Measurements from ENCODE around the gene AUTS2.

The AUTS2 gene

DNA sequence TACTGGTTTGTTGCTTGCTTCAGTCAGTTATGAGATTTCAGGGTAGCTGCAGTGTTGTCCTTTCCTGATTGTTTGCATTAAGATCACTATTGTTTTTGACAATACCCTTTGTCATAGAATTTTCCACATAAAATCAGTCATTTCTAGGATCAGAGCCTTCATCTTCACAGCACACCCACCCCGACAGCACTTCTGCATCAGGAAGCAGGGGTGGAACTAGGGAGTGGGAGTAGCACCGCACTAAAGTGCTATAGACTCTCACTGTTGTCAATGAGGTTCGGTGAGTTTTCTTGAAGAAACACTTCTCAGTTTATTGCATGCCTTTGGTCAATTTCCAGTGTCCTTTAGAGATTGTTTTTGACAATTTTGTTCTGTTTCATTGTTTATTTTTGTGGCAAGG is 632.5 kb downstream of the AUTS2 start:
- H3K4me3 ChIP-seq (ENCODE audit: low read depth in 1 of 5, low read length in 5 of 5) = no peak overlapping the region
- peaks cover 0 to 22% (median 16%) of the 10 kb centered on the region in 5 donors for H3K9me3 ChIP-seq (ENCODE audit: control insufficient read depth in 5 of 5, low read length in 5 of 5)
- H3K36me3 ChIP-seq (ENCODE audit: control insufficient read depth in 5 of 5, insufficient read depth in 5 of 5, low read length in 5 of 5) = no peaks in the 10 kb centered on the region
- no peaks in the 10 kb centered on the region for H3K4me1 ChIP-seq (ENCODE audit: control insufficient read depth in 5 of 5, insufficient read depth in 5 of 5, low read length in 5 of 5)
- no peaks in the 10 kb centered on the region for H3K27me3 ChIP-seq (ENCODE audit: control insufficient read depth in 5 of 5, insufficient read depth in 4 of 5, low read length in 5 of 5)
- H3K27ac ChIP-seq (ENCODE audit: low read depth, low read length) = no peak overlapping the region
- no peak overlapping the region for H3K9ac ChIP-seq (ENCODE audit: low read length in 5 of 5)

- H3K9me3 ChIP-seq (ENCODE audit: control insufficient read depth in 5 of 5, low read length in 5 of 5) = peaks cover 0 to 20% (median 15%) of the 10 kb centered on the region in 5 donors
- H3K27me3 ChIP-seq (ENCODE audit: control insufficient read depth in 5 of 5, insufficient read depth in 4 of 5, low read length in 5 of 5) = no peaks in the 10 kb centered on the region
- no peak overlapping the region for H3K27ac ChIP-seq (ENCODE audit: low read depth, low read length)
- H3K4me3 ChIP-seq (ENCODE audit: low read depth in 1 of 5, low read length in 5 of 5) = no peak overlapping the region
- no peak overlapping the region for H3K9ac ChIP-seq (ENCODE audit: low read length in 5 of 5)
- no peaks in the 10 kb centered on the region for H3K36me3 ChIP-seq (ENCODE audit: control insufficient read depth in 5 of 5, insufficient read depth in 5 of 5, low read length in 5 of 5)
- H3K4me1 ChIP-seq (ENCODE audit: control insufficient read depth in 5 of 5, insufficient read depth in 5 of 5, low read length in 5 of 5) = no peaks in the 10 kb centered on the region
These were observed 635.5 kb downstream of the AUTS2 start for GRCh38 chr7:70233776-70234175.

DNA sequence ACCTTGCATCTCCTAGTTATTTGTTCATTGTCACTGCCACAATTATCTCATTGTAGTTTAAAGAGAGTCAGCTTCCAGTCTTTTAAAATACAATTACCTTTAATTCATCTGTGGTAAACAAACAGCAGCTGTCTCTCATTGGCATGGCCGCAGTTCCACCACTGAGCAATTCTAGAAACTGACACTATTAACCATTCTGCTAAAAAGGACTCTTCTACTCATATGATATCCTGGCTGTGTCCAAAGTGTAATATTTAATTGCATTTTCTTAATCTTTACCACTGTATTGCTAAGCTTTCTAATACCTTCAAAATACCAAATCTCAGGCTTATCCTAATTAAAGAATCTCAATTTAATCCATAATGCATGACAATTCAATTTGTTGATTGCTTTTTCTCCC is 639.0 kb downstream of the AUTS2 start:
- H3K9me3 ChIP-seq (ENCODE audit: control insufficient read depth in 5 of 5, low read length in 5 of 5) = no peaks in the 10 kb centered on the region
- H3K27me3 ChIP-seq (ENCODE audit: control insufficient read depth in 5 of 5, insufficient read depth in 4 of 5, low read length in 5 of 5) = no peaks in the 10 kb centered on the region

DNA sequence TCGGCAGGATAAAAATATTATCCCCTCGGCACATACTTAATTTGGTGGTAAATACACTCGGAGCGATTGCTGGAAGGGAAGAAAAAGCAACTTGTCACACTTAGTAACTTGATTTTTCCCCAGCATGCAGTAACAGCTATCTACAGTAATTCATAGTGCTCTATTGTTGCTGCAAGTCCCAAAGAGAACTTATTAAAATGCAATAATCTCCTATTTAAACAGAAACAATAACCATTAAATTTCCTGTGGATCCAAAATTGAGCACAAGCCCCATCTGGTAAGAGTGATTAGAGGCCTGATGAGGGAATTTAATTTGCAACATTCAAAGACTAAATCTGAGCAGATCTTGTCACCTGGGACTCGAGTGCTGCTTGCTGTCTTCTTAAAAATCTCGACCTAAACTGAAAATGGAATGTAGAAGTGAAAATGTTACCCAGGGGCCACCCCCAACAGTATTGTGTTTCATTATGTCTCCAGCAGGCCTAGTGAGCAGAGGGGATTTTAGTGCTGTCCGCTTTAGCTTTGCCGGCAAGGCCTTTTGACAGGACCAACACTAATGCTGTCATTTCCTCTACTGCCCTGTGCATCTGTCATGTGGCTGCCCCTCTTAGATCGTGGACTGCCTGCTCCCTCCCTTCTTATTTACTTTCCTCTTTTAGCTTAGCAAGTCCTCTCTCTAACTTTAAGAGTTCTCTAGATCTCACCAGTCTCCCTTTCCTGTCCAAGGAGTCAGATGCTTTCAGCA is 639.7 kb downstream of the AUTS2 start:
- H3K9me3 ChIP-seq (ENCODE audit: control insufficient read depth in 5 of 5, low read length in 5 of 5) = no peaks in the 10 kb centered on the region

More for the DNA sequence above, 639.0 kb downstream of the AUTS2 start:
- no peak overlapping the region for H3K9ac ChIP-seq (ENCODE audit: low read length in 5 of 5)
- no peak overlapping the region for H3K4me3 ChIP-seq (ENCODE audit: low read depth in 1 of 5, low read length in 5 of 5)
- peaks cover 0 to 4% (median 0%) of the 10 kb centered on the region in 5 donors for H3K4me1 ChIP-seq (ENCODE audit: control insufficient read depth in 5 of 5, insufficient read depth in 5 of 5, low read length in 5 of 5)
- no peak overlapping the region for H3K27ac ChIP-seq (ENCODE audit: low read depth, low read length)
- H3K36me3 ChIP-seq (ENCODE audit: control insufficient read depth in 5 of 5, insufficient read depth in 5 of 5, low read length in 5 of 5) = no peaks in the 10 kb centered on the region

GRCh38 chr7:70239918-70240317 is 641.6 kb downstream of the AUTS2 start:
- Histone ChIP-seq H3K4me1 (ENCODE audit: control insufficient read depth in 5 of 5, insufficient read depth in 5 of 5, low read length in 5 of 5) (peaks cover 0 to 4% (median 0%) of the 10 kb centered on the region in 5 donors), H3K27me3 (ENCODE audit: control insufficient read depth in 5 of 5, insufficient read depth in 4 of 5, low read length in 5 of 5) (no peaks in the 10 kb centered on the region), H3K4me3 (ENCODE audit: low read depth in 1 of 5, low read length in 5 of 5) (no peak overlapping the region), H3K9ac (ENCODE audit: low read length in 5 of 5) (no peak overlapping the region), H3K27ac (ENCODE audit: low read depth, low read length) (no peak overlapping the region), H3K36me3 (ENCODE audit: control insufficient read depth in 5 of 5, insufficient read depth in 5 of 5, low read length in 5 of 5) (no peaks in the 10 kb centered on the region), H3K9me3 (ENCODE audit: control insufficient read depth in 5 of 5, low read length in 5 of 5) (no peaks in the 10 kb centered on the region)

More for the DNA sequence above, 639.7 kb downstream of the AUTS2 start:
- Histone ChIP-seq H3K27ac (ENCODE audit: low read depth, low read length) (no peak overlapping the region), H3K4me1 (ENCODE audit: control insufficient read depth in 5 of 5, insufficient read depth in 5 of 5, low read length in 5 of 5) (peaks cover 0 to 4% (median 0%) of the 10 kb centered on the region in 5 donors), H3K27me3 (ENCODE audit: control insufficient read depth in 5 of 5, insufficient read depth in 4 of 5, low read length in 5 of 5) (no peaks in the 10 kb centered on the region), H3K4me3 (ENCODE audit: low read depth in 1 of 5, low read length in 5 of 5) (no peak overlapping the region), H3K36me3 (ENCODE audit: control insufficient read depth in 5 of 5, insufficient read depth in 5 of 5, low read length in 5 of 5) (no peaks in the 10 kb centered on the region), H3K9ac (ENCODE audit: low read length in 5 of 5) (no peak overlapping the region)

GRCh38 chr7:70240873-70241272 is 642.6 kb downstream of the AUTS2 start:
- H3K27me3 ChIP-seq (ENCODE audit: control insufficient read depth in 5 of 5, insufficient read depth in 4 of 5, low read length in 5 of 5) = no peaks in the 10 kb centered on the region
- no peak overlapping the region for H3K9ac ChIP-seq (ENCODE audit: low read length in 5 of 5)
- no peaks in the 10 kb centered on the region for H3K36me3 ChIP-seq (ENCODE audit: control insufficient read depth in 5 of 5, insufficient read depth in 5 of 5, low read length in 5 of 5)
- peaks cover 0 to 4% (median 0%) of the 10 kb centered on the region in 5 donors for H3K4me1 ChIP-seq (ENCODE audit: control insufficient read depth in 5 of 5, insufficient read depth in 5 of 5, low read length in 5 of 5)
- H3K9me3 ChIP-seq (ENCODE audit: control insufficient read depth in 5 of 5, low read length in 5 of 5) = no peaks in the 10 kb centered on the region
- no peak overlapping the region for H3K4me3 ChIP-seq (ENCODE audit: low read depth in 1 of 5, low read length in 5 of 5)
- H3K27ac ChIP-seq (ENCODE audit: low read depth, low read length) = no peak overlapping the region

DNA sequence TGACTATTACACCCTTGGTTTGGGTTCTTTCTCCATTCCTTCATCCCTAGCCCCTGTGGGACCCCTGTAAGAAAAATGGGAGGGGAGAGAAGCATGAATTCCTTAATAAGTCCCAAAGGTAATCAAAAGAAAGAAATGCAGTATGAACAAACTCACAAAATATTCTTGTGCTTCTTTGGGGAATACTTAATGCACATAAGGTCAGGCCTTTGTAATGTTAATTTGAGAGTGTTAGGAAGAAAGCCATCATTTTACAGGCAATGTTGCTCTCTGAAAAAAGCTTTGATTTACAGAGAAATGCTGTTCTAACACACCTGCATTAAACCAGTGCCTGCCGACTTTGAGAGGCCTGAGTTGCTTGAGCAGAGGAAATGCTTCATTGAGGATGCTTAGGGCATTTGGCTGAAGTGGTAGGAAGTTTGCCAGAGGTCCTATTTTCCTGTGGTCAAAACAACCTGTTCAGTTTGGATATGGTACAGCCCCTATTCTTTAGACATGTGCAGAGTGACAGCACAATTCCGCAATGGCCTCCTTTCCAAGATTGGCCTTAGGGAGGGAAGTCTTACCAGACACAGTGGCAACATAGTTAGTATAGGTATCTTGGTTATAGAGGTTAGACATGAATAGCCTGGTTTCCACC is 643.4 kb downstream of the AUTS2 start:
- no peak overlapping the region for H3K9ac ChIP-seq (ENCODE audit: low read length in 5 of 5)
- H3K27me3 ChIP-seq (ENCODE audit: control insufficient read depth in 5 of 5, insufficient read depth in 4 of 5, low read length in 5 of 5) = no peaks in the 10 kb centered on the region
- H3K36me3 ChIP-seq (ENCODE audit: control insufficient read depth in 5 of 5, insufficient read depth in 5 of 5, low read length in 5 of 5) = no peaks in the 10 kb centered on the region
- no peak overlapping the region for H3K4me3 ChIP-seq (ENCODE audit: low read depth in 1 of 5, low read length in 5 of 5)
- no peak overlapping the region for H3K27ac ChIP-seq (ENCODE audit: low read depth, low read length)
- peaks cover 0 to 4% (median 0%) of the 10 kb centered on the region in 5 donors for H3K4me1 ChIP-seq (ENCODE audit: control insufficient read depth in 5 of 5, insufficient read depth in 5 of 5, low read length in 5 of 5)
- no peaks in the 10 kb centered on the region for H3K9me3 ChIP-seq (ENCODE audit: control insufficient read depth in 5 of 5, low read length in 5 of 5)

- Histone ChIP-seq H3K9me3 (ENCODE audit: control insufficient read depth in 5 of 5, low read length in 5 of 5) (no peaks in the 10 kb centered on the region), H3K9ac (ENCODE audit: low read length in 5 of 5) (no peak overlapping the region), H3K36me3 (ENCODE audit: control insufficient read depth in 5 of 5, insufficient read depth in 5 of 5, low read length in 5 of 5) (no peaks in the 10 kb centered on the region), H3K4me3 (ENCODE audit: low read depth in 1 of 5, low read length in 5 of 5) (no peak overlapping the region), H3K27me3 (ENCODE audit: control insufficient read depth in 5 of 5, insufficient read depth in 4 of 5, low read length in 5 of 5) (no peaks in the 10 kb centered on the region), H3K4me1 (ENCODE audit: control insufficient read depth in 5 of 5, insufficient read depth in 5 of 5, low read length in 5 of 5) (peaks cover 0 to 4% (median 0%) of the 10 kb centered on the region in 5 donors), H3K27ac (ENCODE audit: low read depth, low read length) (no peak overlapping the region)
These were observed 644.6 kb downstream of the AUTS2 start for GRCh38 chr7:70242826-70243225.

DNA sequence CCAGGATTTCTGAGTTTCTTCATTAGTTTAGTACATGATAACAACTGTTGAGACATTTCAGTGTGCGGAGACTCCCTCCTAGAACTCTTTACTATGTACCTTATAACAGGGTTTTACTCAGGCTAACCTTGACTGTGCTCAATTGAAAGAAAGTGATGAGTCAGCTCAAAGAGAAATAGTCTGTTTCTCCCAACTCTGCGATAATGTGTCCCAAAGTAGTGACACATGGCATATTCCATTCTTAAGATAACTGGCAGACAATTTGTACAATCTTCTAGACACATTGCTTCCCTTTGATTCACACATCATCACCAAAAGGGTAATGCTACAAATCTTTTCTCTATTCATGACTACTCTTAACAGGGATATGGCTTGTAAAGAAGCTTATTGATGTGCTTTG is 645.2 kb downstream of the AUTS2 start:
- Histone ChIP-seq H3K9ac (ENCODE audit: low read length in 5 of 5) (no peak overlapping the region), H3K4me3 (ENCODE audit: low read depth in 1 of 5, low read length in 5 of 5) (no peak overlapping the region), H3K27me3 (ENCODE audit: control insufficient read depth in 5 of 5, insufficient read depth in 4 of 5, low read length in 5 of 5) (no peaks in the 10 kb centered on the region), H3K36me3 (ENCODE audit: control insufficient read depth in 5 of 5, insufficient read depth in 5 of 5, low read length in 5 of 5) (no peaks in the 10 kb centered on the region), H3K9me3 (ENCODE audit: control insufficient read depth in 5 of 5, low read length in 5 of 5) (no peaks in the 10 kb centered on the region), H3K27ac (ENCODE audit: low read depth, low read length) (no peak overlapping the region), H3K4me1 (ENCODE audit: control insufficient read depth in 5 of 5, insufficient read depth in 5 of 5, low read length in 5 of 5) (peaks cover 0 to 4% (median 0%) of the 10 kb centered on the region in 5 donors)

GRCh38 chr7:70257921-70258320 is 659.6 kb downstream of the AUTS2 start:
- Histone ChIP-seq H3K36me3 (ENCODE audit: control insufficient read depth in 5 of 5, insufficient read depth in 5 of 5, low read length in 5 of 5) (no peaks in the 10 kb centered on the region), H3K4me3 (ENCODE audit: low read depth in 1 of 5, low read length in 5 of 5) (no peak overlapping the region), H3K27me3 (ENCODE audit: control insufficient read depth in 5 of 5, insufficient read depth in 4 of 5, low read length in 5 of 5) (no peaks in the 10 kb centered on the region)

More at GRCh38 chr7:70257921-70258320, 659.6 kb downstream of the AUTS2 start:
- no peaks in the 10 kb centered on the region for H3K9me3 ChIP-seq (ENCODE audit: control insufficient read depth in 5 of 5, low read length in 5 of 5)
- H3K4me1 ChIP-seq (ENCODE audit: control insufficient read depth in 5 of 5, insufficient read depth in 5 of 5, low read length in 5 of 5) = peaks cover 3 to 9% (median 5%) of the 10 kb centered on the region in 5 donors
- H3K27ac ChIP-seq (ENCODE audit: low read depth, low read length) = no peak overlapping the region
- no peak overlapping the region for H3K9ac ChIP-seq (ENCODE audit: low read length in 5 of 5)
